NK-92 (cell line): ENCODE data around the gene TMEM240.
"Not testable (repeated sequence)": the region's sequence is repeated elsewhere in the genome, so short reads cannot be mapped to it uniquely, and the experiment has no call there.

ENCODE experiments used
- DNase-seq: peaks from one replicate; lab custom pipeline; 2025; ENCODE audit not compliant: unreplicated experiment; lab: John Stamatoyannopoulos, UW

The TMEM240 gene

GRCh38 chr1:1540818-1541628, 599 bp upstream of the TMEM240 start:
- DNase-seq = no peak

GRCh38 chr1:1539310-1540089, 924 bp downstream of the TMEM240 start:
- no peak for DNase-seq

- no peak for DNase-seq
These were observed 1.5 kb downstream of the TMEM240 start for GRCh38 chr1:1538989-1539309.

GRCh38 chr1:1538334-1538733, 2.1 kb downstream of the TMEM240 start:
- DNase-seq = no peak

- no peak for DNase-seq
These were observed 2.7 kb downstream of the TMEM240 start for GRCh38 chr1:1537626-1538250.

GRCh38 chr1:1536938-1537546, 3.4 kb downstream of the TMEM240 start:
- no peak for DNase-seq

- DNase-seq = no peak
These were observed 4.1 kb downstream of the TMEM240 start for GRCh38 chr1:1536019-1536937.

- DNase-seq = no peak
These were observed 5.0 kb downstream of the TMEM240 start for GRCh38 chr1:1535201-1536018.

- DNase-seq = no peak
These were observed 5.8 kb downstream of the TMEM240 start for GRCh38 chr1:1534401-1535154.

GRCh38 chr1:1533894-1534291, 6.5 kb downstream of the TMEM240 start:
- DNase-seq = not testable (repeated sequence)

GRCh38 chr1:1533176-1533893, 7.1 kb downstream of the TMEM240 start:
- DNase-seq = not testable (repeated sequence)

- DNase-seq = no peak
These were observed 8.5 kb downstream of the TMEM240 start for GRCh38 chr1:1531947-1532346.

GRCh38 chr1:1529936-1530335, 10.5 kb downstream of the TMEM240 start:
- DNase-seq = no peak

- DNase-seq = no peak
These were observed 11.1 kb downstream of the TMEM240 start for GRCh38 chr1:1529321-1529720.

- no peak for DNase-seq
These were observed 11.8 kb downstream of the TMEM240 start for GRCh38 chr1:1528301-1529267.

- no peak for DNase-seq
These were observed 13.2 kb downstream of the TMEM240 start for GRCh38 chr1:1527092-1527816.
